ENCODE results near the gene PNPLA7. TPM values are rescaled to one million over a fixed set of nuclear protein-coding genes. Genes with fewer than 3 reads are reported as not detected.
"Not testable (repeated sequence)": the region's sequence is repeated elsewhere in the genome, so short reads cannot be mapped to it uniquely, and the experiment has no call there.

The PNPLA7 gene
- total and polyA plus RNA-seq, 9 donors, result 2.2 to 29.3 (median 13.0) TPM

DNA sequence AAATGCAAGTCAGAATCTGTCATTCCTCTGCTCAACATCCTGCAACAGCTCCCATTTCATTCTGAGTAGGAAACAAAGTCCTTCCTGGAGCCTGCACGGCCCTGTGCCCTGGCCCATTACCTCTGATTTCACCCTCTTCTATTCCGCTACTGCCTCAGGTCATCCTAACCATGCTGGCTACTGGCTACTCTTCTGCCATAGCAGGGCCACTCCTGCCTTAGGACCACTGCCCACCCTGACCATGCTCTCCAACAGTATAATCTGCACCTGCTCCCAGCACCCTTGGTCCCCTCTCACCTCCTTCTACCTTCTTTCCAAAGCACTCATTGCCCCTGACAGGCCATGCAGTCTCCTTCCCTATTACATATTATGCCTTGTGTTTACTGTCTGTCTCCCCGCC, 20.4 kb upstream of the PNPLA7 start:
- TF ChIP-seq EP300 (IDR thresholded peaks at IDR 0.05) (no peak), POLR2A (IDR thresholded peaks at IDR 0.05) (no peak)
- TF ChIP-seq, protein P1, sequence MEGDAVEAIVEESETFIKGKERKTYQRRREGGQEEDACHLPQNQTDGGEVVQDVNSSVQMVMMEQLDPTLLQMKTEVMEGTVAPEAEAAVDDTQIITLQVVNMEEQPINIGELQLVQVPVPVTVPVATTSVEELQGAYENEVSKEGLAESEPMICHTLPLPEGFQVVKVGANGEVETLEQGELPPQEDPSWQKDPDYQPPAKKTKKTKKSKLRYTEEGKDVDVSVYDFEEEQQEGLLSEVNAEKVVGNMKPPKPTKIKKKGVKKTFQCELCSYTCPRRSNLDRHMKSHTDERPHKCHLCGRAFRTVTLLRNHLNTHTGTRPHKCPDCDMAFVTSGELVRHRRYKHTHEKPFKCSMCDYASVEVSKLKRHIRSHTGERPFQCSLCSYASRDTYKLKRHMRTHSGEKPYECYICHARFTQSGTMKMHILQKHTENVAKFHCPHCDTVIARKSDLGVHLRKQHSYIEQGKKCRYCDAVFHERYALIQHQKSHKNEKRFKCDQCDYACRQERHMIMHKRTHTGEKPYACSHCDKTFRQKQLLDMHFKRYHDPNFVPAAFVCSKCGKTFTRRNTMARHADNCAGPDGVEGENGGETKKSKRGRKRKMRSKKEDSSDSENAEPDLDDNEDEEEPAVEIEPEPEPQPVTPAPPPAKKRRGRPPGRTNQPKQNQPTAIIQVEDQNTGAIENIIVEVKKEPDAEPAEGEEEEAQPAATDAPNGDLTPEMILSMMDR (IDR thresholded peaks at IDR 0.05), result no peak
- WGBS, 3 donors, result 97 to 100% (median 99%) methylated on average over 3 of the region's 3 CpGs
- intact Hi-C loops (cut with DNase I), result no loop called here

DNA sequence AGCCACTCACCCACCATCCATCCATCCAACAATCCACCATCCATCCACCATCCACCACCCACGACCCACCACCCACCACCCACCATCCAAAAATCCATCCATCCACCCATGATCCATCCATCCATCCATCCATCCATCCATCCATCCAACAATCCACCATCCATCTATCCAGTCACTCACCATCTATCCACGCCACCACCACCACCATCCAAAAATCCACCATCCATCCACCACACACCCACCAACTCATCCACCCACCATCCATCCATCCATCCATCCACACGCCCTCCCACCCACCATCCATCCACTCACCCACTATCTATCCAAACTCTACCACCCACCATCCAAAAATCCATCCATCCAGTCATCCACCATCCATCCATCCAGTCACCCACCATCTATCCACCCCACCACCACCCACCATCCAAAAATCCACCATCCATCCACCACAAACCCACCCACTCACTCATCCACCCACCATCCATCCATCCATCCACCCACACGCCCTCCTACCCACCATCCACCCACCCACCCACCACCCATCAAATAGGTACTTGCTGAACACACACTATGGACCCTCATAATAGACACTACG, 19.5 kb upstream of the PNPLA7 start:
- Histone ChIP-seq H3K27me3 (no peaks in the 10 kb centered on the region), H3K9me3 (no peaks in the 10 kb centered on the region), H3K4me1 (ENCODE audit: insufficient read depth) (no peaks in the 10 kb centered on the region), H3K36me3 (no peaks in the 10 kb centered on the region), H3K27ac (no peak overlapping the region), H3K4me3 (no peak overlapping the region)
- TF ChIP-seq, protein P1 (IDR thresholded peaks at IDR 0.05), result no peak
- TF ChIP-seq POLR2A (IDR thresholded peaks at IDR 0.05), result no peak
- no peak for TF ChIP-seq EP300 (IDR thresholded peaks at IDR 0.05)
- intact Hi-C loops (cut with DNase I), result no loop called here
- 96 to 99% (median 97%) methylated on average over 5 of the region's 5 CpGs for WGBS, 3 donors
- no peak for DNase-seq

More for the DNA sequence above, 20.4 kb upstream of the PNPLA7 start:
- H3K27me3 ChIP-seq, result no peaks in the 10 kb centered on the region
- no peaks in the 10 kb centered on the region for H3K4me1 ChIP-seq (ENCODE audit: insufficient read depth)
- no peak for DNase-seq
- no peaks in the 10 kb centered on the region for H3K36me3 ChIP-seq
- no peaks in the 10 kb centered on the region for H3K9me3 ChIP-seq
- H3K27ac ChIP-seq, result no peak overlapping the region
- no peak overlapping the region for H3K4me3 ChIP-seq

DNA sequence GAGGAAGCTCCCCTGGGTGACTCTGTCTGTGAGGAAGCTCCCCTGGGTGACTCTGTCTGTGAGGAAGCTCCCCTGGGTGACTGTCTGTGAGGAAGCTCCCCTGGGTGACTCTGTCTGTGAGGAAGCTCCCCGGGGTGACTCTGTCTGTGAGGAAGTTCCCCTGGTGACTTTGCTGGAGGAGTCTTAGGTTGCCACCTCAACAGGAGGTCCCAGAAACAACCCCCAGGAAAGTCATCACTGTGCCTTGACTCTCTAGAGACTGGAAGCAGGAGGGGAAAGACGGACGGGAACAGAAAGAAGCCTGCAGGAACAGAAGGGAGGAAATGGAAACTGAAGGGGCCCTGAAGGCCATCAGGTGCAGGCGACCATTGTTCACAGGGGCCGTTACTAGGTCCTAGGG, 18.2 kb upstream of the PNPLA7 start:
- H3K9me3 ChIP-seq; H3K27me3 ChIP-seq; H3K27ac ChIP-seq; H3K4me1 ChIP-seq (ENCODE audit: insufficient read depth); H3K36me3 ChIP-seq; DNase-seq; H3K4me3 ChIP-seq; intact Hi-C loops (cut with DNase I): not testable (repeated sequence)
- 89 to 96% (median 93%) methylated on average over 5 of the region's 5 CpGs for WGBS, 3 donors

DNA sequence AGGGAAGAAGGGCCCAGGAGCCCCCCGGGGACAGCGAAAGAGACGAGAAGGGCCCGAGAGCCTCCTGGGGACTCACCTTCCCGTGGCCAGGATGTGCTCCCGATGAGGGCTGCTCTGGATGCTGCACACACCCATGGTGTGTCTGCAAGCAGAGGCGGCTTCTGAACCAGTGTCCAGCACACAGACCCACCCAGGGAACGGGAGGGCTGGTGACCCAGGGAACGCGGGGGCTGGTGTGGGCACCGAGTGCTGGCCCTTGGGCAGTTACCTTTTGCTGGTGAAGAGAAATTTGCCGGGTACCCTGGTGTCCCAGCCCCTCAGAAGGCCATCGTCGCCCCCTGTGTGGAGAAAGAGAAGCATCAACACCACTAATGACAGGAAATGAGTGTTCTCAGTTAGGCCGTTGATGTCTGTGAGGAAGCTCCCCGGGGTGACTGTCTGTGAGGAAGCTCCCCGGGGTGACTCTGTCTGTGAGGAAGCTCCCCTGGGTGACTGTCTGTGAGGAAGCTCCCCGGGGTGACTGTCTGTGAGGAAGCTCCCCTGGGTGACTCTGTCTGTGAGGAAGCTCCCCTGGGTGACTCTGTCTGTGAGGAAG, 14.7 kb upstream of the PNPLA7 start:
- intact Hi-C loops (cut with DNase I), result no loop called here
- Histone ChIP-seq H3K36me3 (no peaks in the 10 kb centered on the region), H3K4me3 (no peak overlapping the region), H3K9me3 (no peaks in the 10 kb centered on the region), H3K27ac (no peak overlapping the region), H3K27me3 (no peaks in the 10 kb centered on the region), H3K4me1 (ENCODE audit: insufficient read depth) (no peaks in the 10 kb centered on the region)
- TF ChIP-seq, protein P1 (IDR thresholded peaks at IDR 0.05), result no peak
- no peak for TF ChIP-seq EP300 (IDR thresholded peaks at IDR 0.05)
- TF ChIP-seq POLR2A (IDR thresholded peaks at IDR 0.05), result no peak
- DNase-seq, result no peak
- WGBS, 3 donors, result 86 to 91% (median 87%) methylated on average over 17 to 18 of the region's 18 CpGs

DNA sequence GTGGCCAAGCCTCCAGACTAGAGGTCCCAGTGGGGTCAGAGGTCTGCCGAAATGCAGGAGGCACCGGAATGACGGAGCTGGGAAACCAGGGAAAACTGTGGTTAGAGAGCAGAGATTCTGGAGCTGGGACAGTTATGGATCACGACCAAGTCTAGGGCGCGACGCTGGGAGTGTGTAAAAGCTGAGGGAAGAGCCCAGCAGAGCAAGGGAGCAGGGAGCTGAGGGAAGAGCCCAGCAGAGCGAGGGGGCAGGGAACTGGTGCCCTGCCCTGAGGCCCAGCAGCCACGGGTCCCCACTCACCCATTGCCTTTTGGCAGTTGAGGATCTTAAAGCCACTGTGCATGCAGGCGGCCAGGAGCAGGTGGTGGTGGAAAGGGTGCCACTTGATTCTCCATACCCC, 13.9 kb upstream of the PNPLA7 start:
- intact Hi-C loops (cut with DNase I), result no loop called here
- DNase-seq, result no peak
- H3K27me3 ChIP-seq, result no peaks in the 10 kb centered on the region
- H3K4me3 ChIP-seq, result no peak overlapping the region
- no peak overlapping the region for H3K27ac ChIP-seq
- 81 to 90% (median 89%) methylated on average over 10 of the region's 10 CpGs for WGBS, 3 donors
- no peak for TF ChIP-seq POLR2A (IDR thresholded peaks at IDR 0.05)
- TF ChIP-seq EP300 (IDR thresholded peaks at IDR 0.05), result no peak
- TF ChIP-seq, protein P1 (IDR thresholded peaks at IDR 0.05), result no peak
- H3K4me1 ChIP-seq (ENCODE audit: insufficient read depth), result no peaks in the 10 kb centered on the region
- H3K36me3 ChIP-seq, result no peaks in the 10 kb centered on the region
- H3K9me3 ChIP-seq, result no peaks in the 10 kb centered on the region
